ENCODE measurements around the gene EXOSC9. TPM values are rescaled to one million over a fixed set of nuclear protein-coding genes. Genes with fewer than 3 reads are reported as not detected.

Gene EXOSC9
- total and polyA plus RNA-seq, 2 of the 8 experiments (the other 6 are each of a cell fraction or from before 2014, with no cell fraction given), result 33.2 to 54.9 TPM

DNA sequence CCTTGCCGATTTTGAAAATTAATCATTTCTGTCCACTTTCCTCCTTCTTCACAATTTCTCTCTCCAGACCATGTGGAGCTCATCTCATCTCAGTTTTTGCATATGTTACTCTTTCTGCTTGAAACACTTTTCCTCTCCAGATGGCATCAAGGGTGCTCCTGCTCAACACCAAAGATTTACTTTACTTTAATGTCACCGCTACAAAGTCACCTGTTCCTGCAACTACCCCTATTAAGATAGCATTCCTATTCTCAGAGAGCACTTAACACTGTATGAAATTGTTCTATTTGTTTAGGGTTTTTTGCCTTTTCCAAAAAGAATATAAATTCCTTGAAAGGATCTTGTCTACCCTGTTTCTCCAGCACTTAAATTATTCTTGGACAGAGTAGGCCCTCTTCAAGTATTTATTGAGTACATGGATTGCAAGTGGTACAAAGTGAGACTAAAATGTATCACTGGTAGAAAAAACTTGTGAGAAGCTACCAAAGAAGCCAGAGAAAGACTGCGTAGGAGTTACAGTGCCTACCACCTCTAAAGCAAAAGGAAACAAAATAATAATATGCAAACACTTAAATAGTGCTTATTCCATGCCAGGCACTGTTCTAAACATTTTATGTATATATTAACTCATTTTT lies 1.1 kb upstream of the EXOSC9 start:
- ChIA-PET POLR2A (ENCODE audit: partially characterized antibody) (interaction anchor here (1.4 to 14.8 kb wide), 6 partner anchors 11 to 36 kb away, joined by 3 to 246 read pairs (median 6); partner anchors contain the start of genes CCNA2 and SMIM43), CTCF (ENCODE audit: partially characterized antibody) (no interaction called here)
- Histone ChIP-seq H4K20me1 (replicated peaks in 1 of 2; ENCODE audit: control insufficient read depth in 1 of 2, insufficient read depth in 2 of 2, low read length in 2 of 2) (no peaks in the 10 kb centered on the region), H3K4me2 (ENCODE audit: insufficient read depth in 1 of 2, low read depth in 2 of 2, low read length in 2 of 2) (no peak overlapping the region; a peak in 1 of 4 replicates), H3K18ac (ENCODE audit: extremely low read depth, low read length) (no peak overlapping the region), H2BK20ac (ENCODE audit: low read length) (no peak overlapping the region), H3K23ac (ENCODE audit: insufficient read length) (no peak overlapping the region), H3K4me3 (ENCODE audit: extremely low read depth in 1 of 4, insufficient read depth in 2 of 4, low read depth in 3 of 4, low read length in 4 of 4) (peak overlapping the region in 1 of 4 experiments; percentile 93; a peak in 1 of 8 replicates), H3K36me3 (ENCODE audit: control insufficient read depth in 2 of 4, insufficient read depth in 4 of 4, low read length in 3 of 4) (peaks cover 11 to 26% (median 18%) of the 10 kb centered on the region in 4 experiments), H2AK5ac (ENCODE audit: low read depth, low read length) (no peak overlapping the region), H3K23me2 (ENCODE audit: low read depth, low read length) (peaks cover 3% of the 10 kb centered on the region), H3K56ac (replicated peaks; ENCODE audit: insufficient read length, low read depth, low read length) (no peak overlapping the region), H3K27ac (ENCODE audit: low read depth, low read length) (no peak overlapping the region), H2BK12ac (ENCODE audit: low read depth, low read length) (no peak overlapping the region; the same call in 1 of the 2 replicates), H4K91ac (replicated peaks; ENCODE audit: insufficient read length, low read length) (no peak overlapping the region), H3K4me1 (replicated peaks in 1 of 4; ENCODE audit: control insufficient read depth in 3 of 4, insufficient read depth in 4 of 4, low read length in 3 of 4) (peaks cover 8 to 18% (median 10%) of the 10 kb centered on the region in 4 experiments), H2BK15ac (ENCODE audit: low read length) (no peak overlapping the region), H3K4ac (replicated peaks; ENCODE audit: insufficient read length, low read depth, low read length) (no peak overlapping the region), H3K79me2 (ENCODE audit: control insufficient read depth in 1 of 2, insufficient read depth in 2 of 2, low read length in 2 of 2) (peaks cover 3 to 21% of the 10 kb centered on the region in 2 experiments; a peak in 2 of 4 replicates), H4K5ac (ENCODE audit: insufficient read length, low read depth, low read length) (no peak overlapping the region), H2BK5ac (ENCODE audit: low read depth, low read length) (no peak overlapping the region), H3K79me1 (ENCODE audit: low read depth, low read length) (no peaks in the 10 kb centered on the region), H4K8ac (ENCODE audit: extremely low read depth, insufficient read depth, low read length) (no peak overlapping the region), H3K14ac (ENCODE audit: insufficient read length) (no peak overlapping the region), H3K27me3 (replicated peaks in 1 of 4; ENCODE audit: control insufficient read depth in 3 of 4, extremely low read depth in 1 of 4, insufficient read depth in 3 of 4, low read length in 3 of 4) (no peaks in the 10 kb centered on the region), H2BK120ac (replicated peaks; ENCODE audit: low read depth, low read length) (no peak overlapping the region), H2AFZ (ENCODE audit: low read length) (no peak overlapping the region), H3K9ac (replicated peaks in 1 of 4; ENCODE audit: extremely low read depth in 1 of 4, low read depth in 3 of 4, low read length in 3 of 4) (no peak overlapping the region), H3K9me3 (ENCODE audit: insufficient read depth in 2 of 2, low read depth in 1 of 2, low read length in 1 of 2) (no peaks in the 10 kb centered on the region)
- FAIRE-seq, result no peak
- 90% methylated on average over 3 of the region's 3 CpGs; no CpG with 5 or more reads in 1 of the 2 experiments for WGBS, 2 experiments (ENCODE audit: extremely low coverage in 1 of 2, insufficient coverage in 1 of 2, insufficient read length in 1 of 2, insufficient replicate concordance in 2 of 2, low coverage in 1 of 2, low lambda C conversion rate in 2 of 2, missing lambda C conversion rate in 1 of 2)
- DNase-seq (ENCODE audit: low read depth in 1 of 2, low spot score in 2 of 2), result no peak
- TF ChIP-seq EP300 (IDR thresholded peaks at IDR 0.05; ENCODE audit: borderline replicate concordance in 1 of 2, low read depth in 2 of 2, low read length in 2 of 2), result no peak
- TF ChIP-seq CREB1 (IDR thresholded peaks at IDR 0.05), result no peak
- TF ChIP-seq BCL11A (IDR thresholded peaks at IDR 0.05; ENCODE audit: low read depth in 2 of 2, low read length in 2 of 2), result no peak
- TF ChIP-seq SIRT6 (IDR thresholded peaks at IDR 0.05; ENCODE audit: low read length), result no peak
- no peak for TF ChIP-seq CHD1 (IDR thresholded peaks at IDR 0.05; ENCODE audit: low read depth, low read length)
- no peak for TF ChIP-seq ZNF274 (IDR thresholded peaks at IDR 0.05; ENCODE audit: borderline replicate concordance, extremely low read depth, low read length)
- no peak for TF ChIP-seq BRCA1 (IDR thresholded peaks at IDR 0.05; ENCODE audit: low read depth, low read length)
- no peak for TF ChIP-seq CHD2 (IDR thresholded peaks at IDR 0.05; ENCODE audit: low read length)
- TF ChIP-seq NRF1 (IDR thresholded peaks at IDR 0.05; ENCODE audit: low read depth, low read length), result no peak
- no peak for TF ChIP-seq RAD21 (IDR thresholded peaks at IDR 0.05 in 1 of 2, conservative IDR thresholded peaks at IDR 0.05 in 1 of 2; ENCODE audit: low read depth in 2 of 2, low read length in 2 of 2)
- no peak for TF ChIP-seq SIX5 (IDR thresholded peaks at IDR 0.05; ENCODE audit: low read depth, low read length)
- no peak for TF ChIP-seq KDM1A (IDR thresholded peaks at IDR 0.05; ENCODE audit: borderline replicate concordance, low read length)
- TF ChIP-seq CBX5 (IDR thresholded peaks at IDR 0.05; ENCODE audit: low read depth, low read length), result no peak
- TF ChIP-seq RFX5 (IDR thresholded peaks at IDR 0.05; ENCODE audit: borderline replicate concordance, low read depth, low read length), result no peak

Data from H1 (cell line).